Stimulated activated CD8-positive, alpha-beta memory T cell treated with anti-CD3 and anti-CD28 coated beads, Interleukin-15, amount 100 ng/mL, for 24 hours (primary cell): Measurements from ENCODE around the gene UNC13B.
"Not testable (repeated sequence)": the region's sequence is repeated elsewhere in the genome, so short reads cannot be mapped to it uniquely, and the experiment has no call there.

Source experiments
- DNase-seq: peaks from one replicate; pipeline ENCODE4 v3.0.0-alpha.2; 2020; ENCODE audit warnings: low read depth

The UNC13B gene

DNA sequence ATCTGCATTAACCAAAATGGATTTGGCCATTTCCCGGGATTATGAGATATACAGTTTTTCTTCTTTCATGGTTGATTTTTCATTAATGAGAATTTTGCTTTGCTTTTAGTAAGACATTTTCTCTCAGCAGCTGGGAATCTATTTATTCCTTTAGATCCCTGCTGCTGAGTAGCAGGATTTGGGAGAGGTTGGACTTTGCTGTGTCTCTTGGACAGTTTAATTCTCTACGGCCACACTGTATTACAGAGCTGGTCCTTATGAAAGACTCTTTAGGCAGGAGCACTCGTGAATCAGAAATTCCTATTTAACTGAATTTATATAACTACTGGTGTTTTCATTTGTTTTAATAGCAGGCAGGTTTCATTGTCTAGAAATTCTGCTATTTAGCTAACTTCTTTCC lies 1.6 kb downstream of the UNC13B start:
- DNase-seq: no peak

- no peak for DNase-seq
These were observed 2.9 kb downstream of the UNC13B start for GRCh38 chr9:35164711-35165110.

GRCh38 chr9:35167429-35167828 lies 5.6 kb downstream of the UNC13B start:
- DNase-seq: not testable (repeated sequence)

DNA sequence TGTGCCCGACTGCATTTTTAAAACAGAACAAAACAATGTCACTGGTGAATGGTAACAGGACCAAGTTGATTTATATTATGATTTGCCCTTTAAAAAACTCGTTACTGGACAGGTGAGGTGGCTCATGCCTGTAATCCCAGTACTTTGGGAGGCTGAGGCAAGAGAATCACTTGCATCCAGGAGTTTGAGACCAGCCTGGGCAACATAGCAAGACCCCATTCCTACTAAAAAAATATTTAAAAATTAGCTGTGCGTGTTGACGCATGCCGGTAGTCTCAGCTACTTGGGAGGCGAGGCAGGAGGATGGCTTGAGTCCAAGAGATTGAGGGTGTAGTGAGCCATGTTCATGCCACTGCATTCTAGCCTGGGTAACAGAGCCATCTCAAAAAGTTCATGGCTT lies 7.2 kb downstream of the UNC13B start:
- DNase-seq: no peak

DNA sequence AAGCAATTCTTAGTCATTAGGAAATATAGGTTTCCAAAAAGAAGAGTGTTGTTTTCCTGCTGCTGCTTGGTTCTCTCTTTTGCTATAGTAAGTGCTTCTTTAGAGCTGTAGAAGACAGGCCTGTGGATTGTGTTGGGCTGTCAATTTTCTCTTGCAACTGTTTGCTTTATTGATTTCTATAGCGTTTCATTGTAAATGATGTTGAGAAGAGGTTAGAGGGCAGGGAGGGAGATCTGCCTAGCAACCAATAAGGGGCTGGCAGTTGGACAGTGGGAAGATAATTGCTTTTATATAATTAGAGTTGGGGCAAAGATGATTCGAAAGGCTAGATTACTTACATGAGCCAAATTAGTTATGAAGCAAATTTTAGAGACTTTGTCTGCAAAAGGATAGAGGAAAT lies 11.1 kb downstream of the UNC13B start:
- DNase-seq: no peak

DNA sequence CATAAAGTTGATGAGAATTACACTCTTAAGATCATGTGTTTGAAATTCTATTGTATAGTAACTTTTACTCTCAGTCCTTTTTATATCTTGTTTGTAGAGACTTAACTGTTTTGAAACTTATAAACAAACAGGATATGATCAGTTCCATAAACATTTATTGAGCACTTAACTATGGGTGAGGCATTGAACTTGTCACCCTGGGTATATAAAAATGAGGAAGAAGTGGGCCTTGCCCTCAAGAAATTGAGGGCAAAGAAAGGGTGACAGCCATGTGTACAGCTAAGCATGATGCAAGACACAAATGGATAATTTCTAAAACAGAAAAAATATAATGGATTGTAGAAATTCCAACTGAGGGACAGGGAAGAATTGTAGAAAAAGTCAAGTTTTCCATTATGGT lies 15.7 kb downstream of the UNC13B start:
- DNase-seq: no peak

GRCh38 chr9:35179347-35180280 lies 17.8 kb downstream of the UNC13B start:
- no peak for DNase-seq

DNA sequence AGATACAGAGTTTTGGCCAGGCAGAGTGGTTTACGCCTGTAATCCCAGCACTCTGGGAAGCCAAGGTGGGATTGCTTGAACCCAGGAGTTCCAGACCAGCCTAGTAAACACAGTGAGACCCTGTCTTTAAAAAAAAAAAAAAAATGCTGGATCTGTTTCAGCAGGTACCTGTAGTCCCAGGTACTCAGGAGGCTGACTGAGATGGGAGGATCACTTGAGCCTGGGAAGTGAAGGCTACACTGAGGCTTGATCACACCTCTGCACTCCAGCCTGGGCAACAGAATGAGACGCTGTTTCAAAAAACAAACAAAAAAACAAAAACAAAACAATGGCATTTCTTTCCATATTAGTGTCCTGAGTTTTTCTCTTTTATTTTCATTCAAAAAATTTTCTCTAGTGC lies 19.0 kb downstream of the UNC13B start:
- no peak for DNase-seq

DNA sequence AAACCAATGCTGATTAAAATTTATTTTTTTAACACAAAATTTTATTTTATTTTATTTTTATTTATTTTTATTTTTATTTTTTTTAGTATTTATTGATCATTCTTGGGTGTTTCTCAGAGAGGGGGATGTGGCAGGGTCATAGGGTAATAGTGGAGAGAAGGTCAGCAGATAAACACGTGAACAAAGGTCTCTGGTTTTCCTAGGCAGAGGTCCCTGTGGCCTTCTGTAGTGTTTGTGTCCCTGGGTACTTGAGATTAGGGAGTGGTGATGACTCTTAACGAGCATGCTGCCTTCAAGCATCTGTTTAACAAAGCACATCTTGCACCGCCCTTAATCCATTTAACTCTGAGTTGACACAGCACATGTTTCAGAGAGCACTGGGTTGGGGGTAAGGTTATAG lies 20.6 kb downstream of the UNC13B start:
- not testable (repeated sequence) for DNase-seq

DNA sequence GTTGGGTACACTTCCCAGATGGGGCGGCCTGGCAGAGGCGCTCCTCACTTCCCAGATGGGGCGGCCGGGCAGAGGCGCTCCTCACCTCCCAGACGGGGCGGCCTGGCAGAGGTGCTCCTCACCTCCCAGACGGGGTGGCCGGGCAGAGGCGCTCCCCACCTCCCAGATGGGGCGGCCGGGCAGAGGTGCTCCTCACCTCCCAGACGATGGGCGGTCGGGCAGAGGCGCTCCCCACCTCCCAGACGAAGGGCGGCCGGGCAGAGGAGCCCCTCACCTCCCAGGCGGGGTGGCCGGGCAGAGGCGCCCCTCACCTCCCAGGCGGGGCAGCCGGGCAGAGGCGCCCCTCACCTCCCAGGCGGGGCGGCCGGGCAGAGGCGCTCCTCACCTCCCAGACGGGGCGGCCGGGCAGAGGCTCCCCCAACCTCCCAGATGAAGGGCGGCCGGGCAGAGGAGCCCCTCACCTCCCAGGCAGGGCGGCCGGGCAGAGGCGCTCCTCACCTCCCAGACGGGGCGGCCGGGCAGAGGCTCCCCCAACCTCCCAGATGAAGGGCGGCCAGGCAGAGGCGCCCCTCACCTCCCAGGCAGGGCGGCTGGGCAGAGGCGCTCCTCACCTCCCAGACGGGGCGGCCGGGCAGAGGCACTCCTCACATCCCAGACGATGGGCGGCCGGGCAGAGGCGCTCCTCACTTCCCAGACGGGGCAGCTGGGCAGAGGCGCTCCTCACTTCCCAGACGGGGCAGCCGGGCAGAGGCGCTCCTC lies 21.4 kb downstream of the UNC13B start:
- DNase-seq: not testable (repeated sequence)

DNA sequence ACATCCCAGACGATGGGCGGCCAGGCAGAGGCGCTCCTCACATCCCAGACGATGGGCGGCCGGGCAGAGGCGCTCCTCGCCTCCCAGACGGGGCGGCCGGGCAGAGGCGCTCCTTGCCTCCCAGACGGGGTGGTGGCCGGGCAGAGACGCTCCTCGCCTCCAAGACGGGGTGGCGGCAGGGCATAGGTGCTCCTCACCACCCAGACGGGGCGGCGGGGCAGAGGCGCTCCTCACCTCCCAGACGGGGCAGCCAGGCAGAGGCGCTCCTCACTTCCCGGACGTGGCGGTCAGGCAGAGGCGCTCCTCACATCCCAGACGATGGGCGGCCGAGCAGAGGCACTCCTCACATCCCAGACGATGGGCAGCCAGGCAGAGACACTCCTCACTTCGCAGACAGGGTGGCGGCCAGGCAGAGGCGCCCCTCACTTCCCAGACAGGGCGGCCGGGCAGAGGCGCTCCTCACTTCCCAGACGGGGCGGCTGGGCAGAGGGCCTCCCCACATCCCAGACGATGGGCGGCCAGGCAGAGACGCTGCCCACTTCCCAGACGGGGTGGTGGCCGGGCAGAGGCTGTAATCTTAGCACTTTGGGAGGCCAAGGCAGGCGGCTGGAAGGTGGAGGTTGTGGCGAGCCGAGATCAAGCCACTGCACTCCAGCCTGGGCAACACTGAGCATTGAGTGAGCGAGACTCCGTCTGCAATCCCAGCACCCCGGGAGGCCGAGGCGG lies 22.1 kb downstream of the UNC13B start:
- DNase-seq: not testable (repeated sequence)

GRCh38 chr9:35186524-35186923 lies 24.7 kb downstream of the UNC13B start:
- no peak for DNase-seq

DNA sequence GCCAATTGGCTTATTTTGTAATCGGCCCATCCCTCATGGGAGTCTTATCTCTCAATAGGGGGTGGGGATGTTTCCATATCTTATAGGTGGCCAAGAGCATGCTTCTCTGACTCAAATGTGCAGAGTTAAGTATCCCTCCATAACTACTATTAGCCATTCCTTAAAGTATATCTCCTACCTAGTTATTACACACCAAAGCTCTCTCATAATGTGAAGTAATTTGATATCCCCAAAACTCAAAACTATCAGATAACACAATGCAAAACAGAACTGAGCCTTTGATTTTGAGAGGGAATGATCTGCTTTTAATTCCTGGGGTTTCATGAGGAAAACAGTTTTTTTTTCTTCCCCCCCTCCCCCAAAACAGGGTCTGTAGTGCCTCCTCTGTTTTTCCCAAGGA lies 28.4 kb downstream of the UNC13B start:
- DNase-seq: no peak

DNA sequence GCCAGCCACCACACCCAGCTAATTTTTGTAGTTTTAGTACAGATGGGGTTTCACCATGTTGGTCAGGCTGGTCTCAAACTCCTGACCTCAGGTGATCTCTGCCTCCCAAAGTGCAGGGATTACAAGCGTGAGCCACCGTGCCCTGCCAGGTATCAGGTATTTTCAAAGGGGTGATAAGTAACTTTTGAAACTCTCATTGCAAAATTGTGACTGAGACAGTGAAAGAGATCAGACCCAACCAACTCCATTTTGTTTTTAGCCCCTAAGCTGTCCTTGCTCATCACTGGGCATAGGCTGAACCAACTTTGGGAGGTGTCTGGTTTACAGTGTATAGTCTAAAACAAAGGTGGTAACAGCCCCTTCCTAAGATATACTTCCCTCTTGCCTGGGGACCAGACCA lies 29.3 kb downstream of the UNC13B start:
- no peak for DNase-seq

- no peak for DNase-seq
These were observed 32.0 kb downstream of the UNC13B start for GRCh38 chr9:35193762-35194161.

- DNase-seq: no peak
These were observed 33.9 kb downstream of the UNC13B start for GRCh38 chr9:35195683-35196082.

DNA sequence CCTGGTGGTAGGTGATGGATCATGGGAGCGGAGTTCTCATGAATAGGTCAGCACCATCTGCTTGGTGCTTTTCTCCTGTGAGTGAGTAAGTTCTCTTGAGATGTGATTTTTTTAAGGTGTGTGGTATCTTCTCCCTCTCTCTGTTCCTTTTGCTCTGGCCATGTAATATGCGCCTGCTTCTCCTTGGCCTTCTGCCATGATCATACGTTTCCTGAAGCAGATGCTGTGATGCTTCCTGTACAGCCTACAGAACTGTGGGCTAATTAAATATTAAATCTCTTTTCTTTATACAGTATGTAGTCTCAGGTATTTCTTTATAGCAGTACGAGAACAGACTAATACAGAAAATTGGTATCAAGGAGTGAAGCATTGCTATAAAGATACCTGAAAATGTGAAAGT lies 36.4 kb downstream of the UNC13B start:
- DNase-seq: no peak

- DNase-seq: no peak
These were observed 41.7 kb downstream of the UNC13B start for GRCh38 chr9:35203528-35203927.

DNA sequence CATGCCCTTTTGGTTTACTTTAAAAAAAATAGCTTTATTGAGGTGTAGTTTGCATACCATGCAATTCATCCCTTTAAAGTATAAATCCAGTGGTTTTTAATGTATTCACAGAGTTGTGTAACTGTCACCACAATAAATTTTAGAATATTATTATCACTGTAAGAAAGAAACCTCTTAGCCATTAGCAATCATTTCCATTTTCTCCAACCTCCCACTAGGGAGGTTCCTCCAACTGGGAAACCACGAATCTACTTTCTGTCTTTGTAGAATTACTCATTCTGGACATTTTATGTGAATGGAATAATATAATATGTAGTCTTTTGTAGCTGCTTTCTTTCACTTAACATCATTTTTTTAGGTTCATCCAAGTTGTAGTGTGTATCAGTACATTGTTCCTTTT lies 43.5 kb downstream of the UNC13B start:
- no peak for DNase-seq

- no peak for DNase-seq
These were observed 50.0 kb downstream of the UNC13B start for GRCh38 chr9:35211854-35212253.

- DNase-seq: no peak
These were observed 59.0 kb downstream of the UNC13B start for GRCh38 chr9:35220659-35221338.

DNA sequence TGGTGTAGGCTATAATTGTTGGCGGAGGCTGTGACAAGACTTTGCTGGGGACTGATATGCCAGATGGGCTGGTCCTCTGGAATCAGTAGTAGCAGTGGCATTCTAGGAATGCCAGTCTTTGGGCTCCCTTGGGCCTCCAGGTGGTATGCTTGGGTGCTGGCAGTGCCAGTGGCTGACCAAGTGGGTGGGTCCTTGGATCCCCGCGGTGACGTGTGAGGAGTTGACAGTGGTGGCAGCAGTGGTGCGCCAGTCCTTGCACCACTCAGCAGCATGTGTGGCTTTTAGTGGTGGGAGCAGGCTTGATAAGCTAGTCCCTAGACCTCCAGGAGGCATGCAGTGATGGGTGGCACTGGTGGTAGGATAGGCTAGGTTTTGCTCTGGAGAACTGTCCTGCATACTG lies 63.9 kb downstream of the UNC13B start:
- no peak for DNase-seq
